Measurements from ENCODE around the gene ATP5F1D. TPM values are rescaled to one million over a fixed set of nuclear protein-coding genes. Genes with fewer than 3 reads are reported as not detected.
"Not testable (repeated sequence)": the region's sequence is repeated elsewhere in the genome, so short reads cannot be mapped to it uniquely, and the experiment has no call there.

The ATP5F1D gene
- total RNA-seq: 100 to 1,000 TPM; 171 to 173 TPM

DNA sequence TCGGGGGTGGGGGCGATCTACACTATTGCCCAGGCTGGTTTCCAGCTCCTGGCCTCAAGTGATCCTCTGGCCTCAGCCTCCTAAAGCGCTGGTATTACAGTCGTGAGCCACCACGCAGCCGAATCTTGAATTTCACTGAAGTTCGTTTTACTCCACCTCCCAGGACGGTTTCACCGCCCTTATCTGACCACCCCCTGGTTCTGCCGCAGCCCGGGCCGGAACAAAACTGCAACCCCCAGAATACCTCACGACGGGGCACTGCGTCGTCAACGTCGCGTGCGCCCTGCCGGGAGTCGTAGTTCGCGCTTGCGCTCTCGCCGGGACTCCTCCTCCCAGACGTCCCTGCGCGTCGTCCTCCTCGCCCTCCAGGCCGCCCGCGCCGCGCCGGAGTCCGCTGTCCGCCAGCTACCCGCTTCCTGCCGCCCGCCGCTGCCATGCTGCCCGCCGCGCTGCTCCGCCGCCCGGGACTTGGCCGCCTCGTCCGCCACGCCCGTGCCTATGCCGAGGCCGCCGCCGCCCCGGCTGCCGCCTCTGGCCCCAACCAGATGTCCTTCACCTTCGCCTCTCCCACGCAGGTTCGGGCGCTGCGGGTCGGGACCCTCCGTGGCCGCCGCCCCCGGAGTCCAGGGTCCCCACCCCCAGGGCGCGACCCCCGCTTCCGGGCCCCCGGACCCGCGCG lies at the start of gene ATP5F1D:
TSS of gene ATP5F1D (plus strand) at position 335 of the 679 bp plus-strand sequence. CDS start at position 435, 100 bp downstream.
- peaks cover 15% of the 10 kb centered on the region for H3K27me3 Mint-ChIP-seq
- H3K4me1 Mint-ChIP-seq: peaks cover 46% of the 10 kb centered on the region
- H3K4me3 Mint-ChIP-seq: peak within 1 kb of the TSS; percentile 88
- DNase-seq: peak; percentile 93
- ChIA-PET POLR2A (interaction anchor here (0.7 to 6.9 kb wide), 8 partner anchors 9 to 166 kb away, joined by 3 to 266 read pairs (median 4); partner anchors contain the start of genes CIRBP and FAM174C), CTCF (interaction anchor here (1.1 to 2.1 kb wide), 7 partner anchors 11 to 378 kb away, joined by 3 to 23 read pairs (median 6); partner anchors contain the start of gene CIRBP)
- peaks cover 2% of the 10 kb centered on the region for H3K36me3 Mint-ChIP-seq (ENCODE audit: low read depth)
- no peaks in the 10 kb centered on the region for H3K9me3 Mint-ChIP-seq
- peak within 1 kb of the TSS; percentile 84 for H3K27ac Mint-ChIP-seq

DNA sequence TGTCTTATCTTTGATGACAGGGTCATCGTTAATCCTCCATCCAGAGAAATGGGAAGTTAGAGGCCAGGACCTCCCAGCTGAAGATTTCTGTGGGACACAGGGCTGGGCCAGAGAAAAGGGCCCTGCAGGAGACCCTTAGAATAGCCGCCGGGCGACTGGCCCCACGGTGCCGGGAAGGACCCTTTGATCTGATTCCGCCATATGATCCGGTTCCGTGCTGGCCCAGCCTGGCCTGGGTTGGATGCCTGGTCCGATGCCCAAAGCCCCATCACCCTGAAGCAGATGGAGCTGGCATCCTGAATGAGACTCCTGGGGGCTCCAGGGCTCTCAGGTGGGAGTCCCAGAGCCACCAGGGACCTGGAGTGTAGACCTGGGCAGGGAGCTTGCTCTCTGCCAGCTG lies 42.0 kb upstream of the ATP5F1D start:
- H3K9me3 Mint-ChIP-seq: no peaks in the 10 kb centered on the region
- DNase-seq: no peak
- H3K27me3 Mint-ChIP-seq: no peaks in the 10 kb centered on the region
- ChIA-PET CTCF (interaction anchor here (0.6 to 1.2 kb wide), 2 partner anchors 12 to 86 kb away, joined by 3 read pairs; no protein-coding TSS in a partner anchor), POLR2A (interaction anchor here (2.8 kb wide), 1 partner anchor 70 kb away, joined by 10 read pairs; the partner anchor contains the start of gene CIRBP)
- peaks cover 14% of the 10 kb centered on the region for H3K4me1 Mint-ChIP-seq
- no peak overlapping the region for H3K27ac Mint-ChIP-seq
- no peak overlapping the region for H3K4me3 Mint-ChIP-seq
- H3K36me3 Mint-ChIP-seq (ENCODE audit: low read depth): no peaks in the 10 kb centered on the region

DNA sequence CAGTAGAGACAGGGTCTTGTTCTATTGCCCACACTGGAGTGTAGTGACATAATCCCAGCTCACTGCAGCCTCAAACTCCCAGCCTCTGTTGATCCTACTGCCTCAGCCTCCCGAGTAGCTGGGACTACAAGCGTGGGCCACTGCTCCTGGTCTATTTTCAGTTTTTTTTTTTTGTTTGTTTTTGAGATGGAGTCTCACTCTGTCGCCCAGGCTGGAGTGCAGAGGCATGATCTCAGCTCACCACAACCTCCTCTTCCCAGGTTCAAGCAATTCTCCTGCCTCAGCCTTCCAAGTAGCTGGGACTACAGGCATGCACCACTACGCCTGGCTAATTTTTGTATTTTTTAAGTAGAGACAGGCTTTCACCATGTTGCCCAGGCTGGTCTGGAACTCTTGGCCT lies 40.9 kb upstream of the ATP5F1D start:
- not testable (repeated sequence) for H3K9me3 Mint-ChIP-seq; H3K27me3 Mint-ChIP-seq; H3K36me3 Mint-ChIP-seq (ENCODE audit: low read depth); H3K4me3 Mint-ChIP-seq; H3K27ac Mint-ChIP-seq; DNase-seq
- peaks cover 16% of the 10 kb centered on the region for H3K4me1 Mint-ChIP-seq
- ChIA-PET CTCF (interaction anchor here (0.8 to 1.4 kb wide), 3 partner anchors 66 to 278 kb away, joined by 3 read pairs; no protein-coding TSS in a partner anchor), POLR2A (interaction anchor here (2.8 kb wide), 1 partner anchor 69 kb away, joined by 10 read pairs; the partner anchor contains the start of gene CIRBP)

DNA sequence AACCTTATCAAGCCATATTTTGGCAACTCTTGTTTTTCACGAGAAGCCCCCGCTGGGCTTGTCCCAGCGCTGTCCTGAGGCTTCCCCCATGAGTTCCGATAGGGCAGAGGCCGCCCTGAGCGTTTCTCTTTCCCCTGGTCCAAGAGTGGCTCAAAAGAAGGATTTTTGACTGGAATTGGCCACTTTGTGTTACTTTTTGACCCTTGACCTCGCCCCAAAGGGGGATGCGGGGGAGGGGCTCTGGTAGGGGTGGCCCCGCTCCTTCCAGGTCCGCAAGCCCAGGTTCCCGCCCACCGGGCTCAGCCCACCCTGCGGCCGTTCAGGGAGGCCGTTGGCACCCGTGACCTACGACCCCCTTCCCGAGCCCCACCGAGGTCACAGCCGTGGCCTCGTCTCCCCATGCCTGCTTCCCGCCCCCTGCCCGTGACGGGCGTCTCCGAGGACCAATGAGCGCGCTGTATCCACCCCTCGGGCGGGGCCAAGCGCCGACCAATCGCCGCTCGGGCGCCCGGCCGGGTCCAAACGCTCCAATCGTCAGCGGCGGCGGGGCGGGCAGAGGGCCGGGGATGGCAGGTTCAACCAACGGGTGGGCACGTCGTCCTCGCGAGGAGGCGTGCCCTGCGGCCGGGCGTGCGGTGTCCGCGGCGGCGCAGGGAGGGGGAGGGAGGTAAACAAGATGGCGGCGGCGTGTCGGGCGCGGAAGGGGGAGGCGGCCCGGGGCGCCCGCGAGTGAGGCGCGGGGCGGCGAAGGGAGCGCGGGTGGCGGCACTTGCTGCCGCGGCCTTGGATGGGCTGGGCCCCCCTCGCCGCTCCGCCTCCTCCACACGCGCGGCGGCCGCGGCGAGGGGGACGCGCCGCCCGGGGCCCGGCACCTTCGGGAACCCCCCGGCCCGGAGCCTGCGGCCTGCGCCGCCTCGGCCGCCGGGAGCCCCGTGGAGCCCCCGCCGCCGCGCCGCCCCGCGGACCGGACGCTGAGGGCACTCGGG lies 36.1 kb upstream of the ATP5F1D start, which contains the start of gene STK11:
TSS of gene STK11 (plus strand) at position 665 of the 986 bp plus-strand sequence. CDS start 1,136 bp downstream, outside the sequence.
- peak; percentile 100 for DNase-seq
- ChIA-PET POLR2A (no interaction called here), CTCF (interaction anchor here (1.0 kb wide), 1 partner anchor 9 kb away, joined by 3 read pairs; no protein-coding TSS in a partner anchor)
- peak within 1 kb of the TSS; percentile 85 for H3K27ac Mint-ChIP-seq
- no peaks in the 10 kb centered on the region for H3K9me3 Mint-ChIP-seq
- H3K4me1 Mint-ChIP-seq: peaks cover 37% of the 10 kb centered on the region
- peak within 1 kb of the TSS; percentile 92 for H3K4me3 Mint-ChIP-seq
- no peaks in the 10 kb centered on the region for H3K27me3 Mint-ChIP-seq
- peaks cover 19% of the 10 kb centered on the region for H3K36me3 Mint-ChIP-seq (ENCODE audit: low read depth)

DNA sequence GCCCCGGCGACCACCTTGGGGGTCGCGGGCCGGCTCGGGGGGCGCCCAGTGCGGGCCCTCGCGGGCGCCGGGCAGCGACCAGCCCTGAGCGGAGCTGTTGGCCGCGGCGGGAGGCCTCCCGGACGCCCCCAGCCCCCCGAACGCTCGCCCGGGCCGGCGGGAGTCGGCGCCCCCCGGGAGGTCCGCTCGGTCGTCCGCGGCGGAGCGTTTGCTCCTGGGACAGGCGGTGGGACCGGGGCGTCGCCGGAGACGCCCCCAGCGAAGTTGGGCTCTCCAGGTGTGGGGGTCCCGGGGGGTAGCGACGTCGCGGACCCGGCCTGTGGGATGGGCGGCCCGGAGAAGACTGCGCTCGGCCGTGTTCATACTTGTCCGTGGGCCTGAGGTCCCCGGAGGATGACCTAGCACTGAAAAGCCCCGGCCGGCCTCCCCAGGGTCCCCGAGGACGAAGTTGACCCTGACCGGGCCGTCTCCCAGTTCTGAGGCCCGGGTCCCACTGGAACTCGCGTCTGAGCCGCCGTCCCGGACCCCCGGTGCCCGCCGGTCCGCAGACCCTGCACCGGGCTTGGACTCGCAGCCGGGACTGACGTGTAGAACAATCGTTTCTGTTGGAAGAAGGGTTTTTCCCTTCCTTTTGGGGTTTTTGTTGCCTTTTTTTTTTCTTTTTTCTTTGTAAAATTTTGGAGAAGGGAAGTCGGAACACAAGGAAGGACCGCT lies 35.2 kb upstream of the ATP5F1D start:
- no peak for DNase-seq
- Mint-ChIP-seq H3K36me3 (ENCODE audit: low read depth) (peaks cover 19% of the 10 kb centered on the region), H3K9me3 (no peaks in the 10 kb centered on the region), H3K27ac (peak overlapping the region; percentile 85), H3K27me3 (no peaks in the 10 kb centered on the region), H3K4me3 (peak overlapping the region; percentile 92), H3K4me1 (peaks cover 40% of the 10 kb centered on the region)
- CTCF ChIA-PET: interaction anchor here (0.8 kb wide), 1 partner anchor 60 kb away, joined by 3 read pairs; no protein-coding TSS in a partner anchor
- POLR2A ChIA-PET: interaction anchor here (0.7 to 1.4 kb wide), 5 partner anchors 11 to 277 kb away, joined by 3 to 4 read pairs (median 3); partner anchors contain the start of gene SBNO2

DNA sequence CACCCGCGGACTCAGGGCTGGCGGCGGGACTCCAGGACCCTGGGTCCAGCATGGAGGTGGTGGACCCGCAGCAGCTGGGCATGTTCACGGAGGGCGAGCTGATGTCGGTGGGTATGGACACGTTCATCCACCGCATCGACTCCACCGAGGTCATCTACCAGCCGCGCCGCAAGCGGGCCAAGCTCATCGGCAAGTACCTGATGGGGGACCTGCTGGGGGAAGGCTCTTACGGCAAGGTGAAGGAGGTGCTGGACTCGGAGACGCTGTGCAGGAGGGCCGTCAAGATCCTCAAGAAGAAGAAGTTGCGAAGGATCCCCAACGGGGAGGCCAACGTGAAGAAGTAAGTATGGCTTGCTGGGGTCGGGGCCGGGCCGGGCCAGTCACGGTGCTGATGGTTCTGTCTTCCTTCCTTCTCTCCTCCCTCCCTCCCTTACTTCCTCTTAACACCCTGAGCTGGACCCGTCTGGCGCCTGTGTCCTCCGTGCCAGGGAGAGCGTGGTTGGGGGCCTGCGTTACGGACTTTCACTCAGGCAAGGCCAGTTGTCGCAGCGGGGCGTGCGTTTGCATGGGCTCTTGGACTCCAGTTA lies 34.6 kb upstream of the ATP5F1D start:
- H3K4me1 Mint-ChIP-seq: peaks cover 45% of the 10 kb centered on the region
- peak overlapping the region; percentile 85 for H3K27ac Mint-ChIP-seq
- ChIA-PET POLR2A (interaction anchor here (0.7 to 1.4 kb wide), 6 partner anchors 11 to 277 kb away, joined by 3 to 4 read pairs (median 3); partner anchors contain the start of gene SBNO2), CTCF (interaction anchor here (0.6 to 0.8 kb wide), 2 partner anchors 12 to 60 kb away, joined by 3 to 6 read pairs; no protein-coding TSS in a partner anchor)
- peaks cover 23% of the 10 kb centered on the region for H3K36me3 Mint-ChIP-seq (ENCODE audit: low read depth)
- peak; percentile 39 for DNase-seq
- no peaks in the 10 kb centered on the region for H3K27me3 Mint-ChIP-seq
- H3K9me3 Mint-ChIP-seq: no peaks in the 10 kb centered on the region
- H3K4me3 Mint-ChIP-seq: peak overlapping the region; percentile 92

DNA sequence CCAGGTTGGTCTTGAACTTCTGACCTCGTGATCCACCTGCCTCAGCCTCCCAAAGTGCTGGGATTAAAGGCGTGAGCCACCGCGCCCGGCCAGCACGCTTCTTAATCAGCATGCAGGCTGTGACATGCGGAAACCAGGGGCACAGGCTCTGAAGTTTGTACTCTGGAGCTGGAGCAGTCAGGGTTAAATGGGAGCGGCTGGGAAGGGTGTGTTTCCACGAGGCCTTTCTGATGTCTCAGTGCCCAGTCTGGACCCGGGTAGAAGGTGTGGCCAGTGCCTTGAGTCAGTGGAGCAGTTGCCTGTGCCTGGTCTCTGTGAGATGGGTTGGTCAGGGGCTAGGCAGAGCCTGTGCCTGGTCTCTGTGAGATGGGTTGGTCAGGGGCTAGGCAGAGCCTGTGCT lies 32.7 kb upstream of the ATP5F1D start:
- DNase-seq, H3K9me3 Mint-ChIP-seq, H3K27me3 Mint-ChIP-seq, POLR2A ChIA-PET: not testable (repeated sequence)
- CTCF ChIA-PET: interaction anchor here (0.6 kb wide), 2 partner anchors 14 to 58 kb away, joined by 3 to 8 read pairs; no protein-coding TSS in a partner anchor
- H3K4me1 Mint-ChIP-seq: peaks cover 44% of the 10 kb centered on the region
- peak overlapping the region; percentile 21 for H3K4me3 Mint-ChIP-seq
- H3K27ac Mint-ChIP-seq: peak overlapping the region; percentile 35
- peaks cover 31% of the 10 kb centered on the region for H3K36me3 Mint-ChIP-seq (ENCODE audit: low read depth)

DNA sequence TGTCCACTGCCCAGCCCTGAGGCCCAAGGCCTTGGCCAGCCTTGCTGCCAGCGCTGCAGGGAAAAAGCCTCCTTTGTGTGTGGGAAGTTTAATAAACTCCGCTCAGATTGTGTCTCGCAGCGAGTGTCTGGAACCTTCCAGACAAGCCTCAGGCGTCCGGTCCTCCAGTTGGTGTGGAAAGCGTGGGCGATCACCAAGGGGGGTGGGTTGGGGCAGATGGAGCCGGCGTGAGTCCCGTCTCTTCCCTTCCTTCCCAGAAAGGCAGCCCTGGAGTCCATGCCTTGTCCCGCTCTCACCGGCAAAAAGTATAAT lies 31.4 kb upstream of the ATP5F1D start:
- H3K9me3 Mint-ChIP-seq: no peaks in the 10 kb centered on the region
- H3K4me1 Mint-ChIP-seq: peaks cover 46% of the 10 kb centered on the region
- DNase-seq: no peak
- no peak overlapping the region for H3K27ac Mint-ChIP-seq
- POLR2A ChIA-PET: no interaction called here
- peaks cover 32% of the 10 kb centered on the region for H3K36me3 Mint-ChIP-seq (ENCODE audit: low read depth)
- H3K4me3 Mint-ChIP-seq: no peak overlapping the region
- CTCF ChIA-PET: no interaction called here
- no peaks in the 10 kb centered on the region for H3K27me3 Mint-ChIP-seq

DNA sequence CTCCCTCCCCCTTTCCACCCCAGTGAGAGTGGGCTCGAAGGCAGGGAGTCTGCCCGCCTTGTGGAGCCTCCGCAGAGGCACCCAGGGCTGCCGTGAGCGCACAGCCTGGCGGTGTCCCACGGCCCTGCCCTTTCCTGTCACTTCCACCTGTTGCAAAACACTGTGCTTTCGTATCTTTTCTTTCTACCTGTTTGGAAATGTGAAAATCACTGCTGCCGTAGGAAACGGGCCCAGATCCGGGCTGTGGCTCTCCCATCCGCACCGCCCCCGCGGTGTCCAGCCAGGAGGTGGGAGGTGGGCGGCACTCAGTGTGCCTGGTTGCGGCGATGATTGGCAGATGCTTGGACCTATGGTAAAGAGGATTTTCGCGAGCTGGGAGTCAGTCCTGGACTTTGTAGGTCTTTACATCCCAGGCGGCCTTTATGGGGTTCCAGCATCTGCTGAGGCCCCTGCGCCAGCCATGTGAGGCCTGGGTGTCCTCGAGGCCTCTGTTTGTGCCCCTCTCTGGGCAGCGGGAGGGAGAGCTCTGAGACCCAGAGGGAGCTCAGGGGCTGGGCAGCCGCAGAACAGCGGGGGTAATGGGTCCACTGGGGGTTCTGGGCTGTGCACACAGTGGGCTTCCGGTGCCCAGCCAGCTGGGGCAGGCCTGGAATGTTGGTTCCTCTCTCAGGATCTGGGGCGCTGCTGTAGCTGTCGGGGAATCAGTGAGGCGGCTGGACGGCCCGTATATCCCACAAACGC lies 29.9 kb upstream of the ATP5F1D start:
- Mint-ChIP-seq H3K36me3 (ENCODE audit: low read depth) (peaks cover 30% of the 10 kb centered on the region), H3K27ac (peak overlapping the region; percentile 52), H3K4me3 (no peak overlapping the region), H3K4me1 (peaks cover 49% of the 10 kb centered on the region), H3K9me3 (no peaks in the 10 kb centered on the region), H3K27me3 (no peaks in the 10 kb centered on the region)
- POLR2A ChIA-PET: interaction anchor here (0.8 kb wide), 1 partner anchor 144 kb away, joined by 4 read pairs; the partner anchor contains the start of gene ARHGAP45
- DNase-seq: no peak
- CTCF ChIA-PET: interaction anchor here (1.5 kb wide), 1 partner anchor 33 kb away, joined by 5 read pairs; no protein-coding TSS in a partner anchor

DNA sequence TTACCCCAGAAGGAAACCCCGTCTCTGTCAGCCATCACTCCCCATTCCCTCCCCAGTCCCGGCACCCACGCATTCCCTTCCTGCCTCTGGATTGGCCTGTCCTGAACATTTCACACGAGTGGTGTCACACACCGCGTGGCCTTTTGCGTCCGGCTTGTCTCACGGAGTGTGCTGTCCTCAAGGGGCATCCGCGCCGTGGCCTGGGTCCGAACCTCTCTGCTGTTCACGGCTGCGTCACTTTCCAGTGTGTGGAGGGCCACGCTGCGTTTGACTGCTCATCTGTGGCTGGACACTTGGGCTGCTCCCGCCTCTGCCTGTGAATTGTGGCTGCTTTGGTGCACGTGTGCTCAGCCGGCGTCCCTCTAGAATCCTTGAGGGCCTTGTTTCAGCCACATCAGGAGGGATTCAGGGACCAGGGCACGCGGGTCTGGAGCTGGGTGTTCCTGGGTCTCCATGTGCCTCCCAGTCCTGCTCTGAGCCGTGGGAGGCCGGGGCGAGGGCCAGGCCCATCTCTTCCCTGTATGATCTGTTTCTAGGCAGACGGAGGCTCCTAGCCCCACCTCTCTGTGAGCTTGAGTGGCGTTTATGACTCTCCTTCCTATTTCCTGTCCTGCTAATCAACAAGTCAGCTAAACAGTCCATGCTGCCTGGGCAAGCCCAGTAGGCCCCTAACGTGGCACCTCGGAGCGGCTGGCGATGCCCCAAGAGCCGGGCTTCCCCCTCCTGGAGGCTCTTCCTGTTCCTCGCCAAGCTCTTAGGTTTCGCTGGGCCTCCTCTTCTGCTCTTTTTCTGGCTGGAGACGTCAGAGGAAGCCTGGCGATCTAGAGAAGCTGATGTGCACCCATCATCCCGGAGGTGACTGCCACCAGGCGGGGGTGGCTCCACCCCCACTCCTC lies 27.9 kb upstream of the ATP5F1D start:
- POLR2A ChIA-PET: interaction anchor here (0.7 to 1.6 kb wide), 15 partner anchors 10 to 230 kb away, joined by 3 to 6 read pairs (median 4); partner anchors contain the start of genes CIRBP, CNN2, RNU6-2 and WDR18
- Mint-ChIP-seq H3K27ac (peak overlapping the region; percentile 96), H3K27me3 (no peaks in the 10 kb centered on the region), H3K4me1 (peaks cover 44% of the 10 kb centered on the region), H3K4me3 (peak overlapping the region; percentile 73), H3K9me3 (no peaks in the 10 kb centered on the region), H3K36me3 (ENCODE audit: low read depth) (peaks cover 16% of the 10 kb centered on the region)
- peak; percentile 72 for DNase-seq
- CTCF ChIA-PET: interaction anchor here (0.5 to 1.5 kb wide), 13 partner anchors 9 to 151 kb away, joined by 3 to 13 read pairs (median 3); partner anchors contain the start of gene ATP5F1D
